A549 (cell line): ENCODE measurements around the gene ZNF526.

Experiments
- BHLHE40 ChIP-seq: IDR thresholded peaks from 2 replicates; pipeline ENCODE4 v1.6.1; 2012; ENCODE audit warnings: low read depth, low read length, inconsistent platforms
- CEBPB ChIP-seq, 2 experiments: fragments of >200 bp in 1 of 2; sonication (Bioruptor Twin) in 1 of 2; formaldehyde crosslinking in 1 of 2; IDR thresholded peaks; 2 replicates each; pipeline ENCODE4 v1.6.1; 2012 to 2016
- CTCF ChIP-seq: fragments of >200 bp; sonication (Bioruptor Twin); formaldehyde crosslinking; IDR thresholded peaks from 3 replicates; pipeline ENCODE4 v1.5.1; 2016
- POLR2A ChIP-seq: IDR thresholded peaks from 2 replicates; pipeline ENCODE4 v1.6.1; 2012; ENCODE audit warnings: mild to moderate bottlenecking, low read length
- ZFP36 ChIP-seq: fragments of 450-650 bp; IDR thresholded peaks from 2 replicates; pipeline ENCODE4 v1.6.1; 2014; ENCODE audit warnings: borderline replicate concordance; ENCODE audit not compliant: partially characterized antibody

- TF ChIP-seq CTCF (no peak), POLR2A (no peak), ZFP36 (no peak), CEBPB (IDR thresholded peaks at IDR 0.05) (no peak), BHLHE40 (no peak)
These were observed 45.0 kb upstream of the ZNF526 start for GRCh38 chr19:42174958-42175734.
